ENCODE results near the gene CLDN24. TPM values are rescaled to one million over a fixed set of nuclear protein-coding genes. Genes with fewer than 3 reads are reported as not detected.

Gene CLDN24
- total RNA-seq, 1 experiment from 2014 or later: not detected

DNA sequence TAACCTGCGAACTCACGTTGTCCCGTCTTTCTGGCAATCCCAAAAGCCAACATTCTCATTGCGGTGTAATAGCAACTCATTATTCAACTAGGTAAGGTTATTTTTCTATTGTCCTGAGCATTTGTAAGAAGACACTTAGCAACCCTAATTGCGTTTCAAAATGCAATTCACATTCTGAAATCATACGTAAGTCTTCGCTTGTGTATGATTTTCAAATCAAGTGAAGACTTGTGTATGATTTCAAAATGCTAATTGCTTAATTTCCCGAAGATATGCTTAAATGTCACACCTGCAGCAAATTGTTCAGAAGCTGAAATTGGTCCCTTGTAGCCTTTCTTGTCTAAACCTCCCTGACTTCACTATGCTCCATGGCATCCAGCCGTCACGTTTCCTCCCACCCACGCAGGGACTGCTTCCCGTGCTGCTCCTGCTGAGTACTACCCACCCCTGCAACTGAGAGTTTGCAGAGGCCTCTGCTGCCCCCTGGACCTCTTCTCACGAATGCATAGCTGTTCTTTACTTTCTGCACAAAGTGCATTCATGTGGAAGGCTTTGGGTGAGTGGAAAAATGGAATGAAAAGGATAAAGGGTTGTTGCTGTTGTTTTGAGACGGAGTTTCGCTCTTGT is 40.8 kb upstream of the CLDN24 start:
- peak overlapping the region; percentile 11; the same call in 1 of the 2 replicates for H3K4me2 ChIP-seq (ENCODE audit: low read length)
- ChIA-PET POLR2A (no interaction called here), RAD21 (ENCODE audit: low non-redundant PET in 1 of 2, low total read pairs in 2 of 2, uncharacterized antibody in 2 of 2, unreplicated experiment in 2 of 2) (no interaction called here), CTCF (no interaction called here)
- H3K4me1 ChIP-seq (ENCODE audit: control insufficient read depth in 1 of 2, insufficient read depth in 2 of 2, low read length in 2 of 2): peaks cover 0 to 11% of the 10 kb centered on the region in 2 experiments; a peak in 2 of 4 replicates
- no peaks in the 10 kb centered on the region for H4K20me1 ChIP-seq (ENCODE audit: insufficient read depth)
- no peak overlapping the region for H3K4me3 ChIP-seq (replicated peaks in 1 of 2; ENCODE audit: low read depth in 1 of 2, low read length in 2 of 2)
- no peak overlapping the region for H3K27ac ChIP-seq (ENCODE audit: low read depth, low read length)
- intact Hi-C loops (cut with micrococcal nuclease): no loop called here
- H3K9me3 ChIP-seq (ENCODE audit: control insufficient read depth in 1 of 2, insufficient read depth in 1 of 2, low read depth in 1 of 2, low read length in 2 of 2): no peaks in the 10 kb centered on the region
- TF ChIP-seq POLR2AphosphoS5 (IDR thresholded peaks at IDR 0.05; ENCODE audit: low read depth, low read length) (no peak), EGR1 (IDR thresholded peaks at IDR 0.05; ENCODE audit: low read depth) (peak; percentile 82), RAD21 (IDR thresholded peaks at IDR 0.05; ENCODE audit: low read depth) (peak; percentile 60)
- TF ChIP-seq, protein P1, sequence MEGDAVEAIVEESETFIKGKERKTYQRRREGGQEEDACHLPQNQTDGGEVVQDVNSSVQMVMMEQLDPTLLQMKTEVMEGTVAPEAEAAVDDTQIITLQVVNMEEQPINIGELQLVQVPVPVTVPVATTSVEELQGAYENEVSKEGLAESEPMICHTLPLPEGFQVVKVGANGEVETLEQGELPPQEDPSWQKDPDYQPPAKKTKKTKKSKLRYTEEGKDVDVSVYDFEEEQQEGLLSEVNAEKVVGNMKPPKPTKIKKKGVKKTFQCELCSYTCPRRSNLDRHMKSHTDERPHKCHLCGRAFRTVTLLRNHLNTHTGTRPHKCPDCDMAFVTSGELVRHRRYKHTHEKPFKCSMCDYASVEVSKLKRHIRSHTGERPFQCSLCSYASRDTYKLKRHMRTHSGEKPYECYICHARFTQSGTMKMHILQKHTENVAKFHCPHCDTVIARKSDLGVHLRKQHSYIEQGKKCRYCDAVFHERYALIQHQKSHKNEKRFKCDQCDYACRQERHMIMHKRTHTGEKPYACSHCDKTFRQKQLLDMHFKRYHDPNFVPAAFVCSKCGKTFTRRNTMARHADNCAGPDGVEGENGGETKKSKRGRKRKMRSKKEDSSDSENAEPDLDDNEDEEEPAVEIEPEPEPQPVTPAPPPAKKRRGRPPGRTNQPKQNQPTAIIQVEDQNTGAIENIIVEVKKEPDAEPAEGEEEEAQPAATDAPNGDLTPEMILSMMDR (IDR thresholded peaks at IDR 0.05 in 2 of 3, conservative IDR thresholded peaks at IDR 0.05 in 1 of 3; ENCODE audit: borderline replicate concordance in 1 of 3, insufficient read depth in 1 of 3, low read depth in 2 of 3, low read length in 2 of 3): peak; percentile 25 to 51 (median 45); a peak in 3 of 6 replicates
- H3K9ac ChIP-seq (ENCODE audit: low read length): no peak overlapping the region
- peak overlapping the region; percentile 35 for H2AFZ ChIP-seq (ENCODE audit: low read depth, low read length, poor library complexity, severe bottlenecking)
- H3K36me3 ChIP-seq (ENCODE audit: control insufficient read depth in 1 of 2, insufficient read depth in 2 of 2, low read length in 2 of 2): no peaks in the 10 kb centered on the region
- no peaks in the 10 kb centered on the region for H3K27me3 ChIP-seq (ENCODE audit: insufficient read depth, low read length)
- no peaks in the 10 kb centered on the region for H3K9me2 ChIP-seq (ENCODE audit: insufficient read depth)
- H3K79me2 ChIP-seq (ENCODE audit: insufficient read depth, low read length): no peaks in the 10 kb centered on the region
- BruUV-seq (replicated peaks): no TSS peak
- ATAC-seq (peak; percentile 78), DNase-seq (ENCODE audit: low read depth, low spot score) (peak; percentile 24)

DNA sequence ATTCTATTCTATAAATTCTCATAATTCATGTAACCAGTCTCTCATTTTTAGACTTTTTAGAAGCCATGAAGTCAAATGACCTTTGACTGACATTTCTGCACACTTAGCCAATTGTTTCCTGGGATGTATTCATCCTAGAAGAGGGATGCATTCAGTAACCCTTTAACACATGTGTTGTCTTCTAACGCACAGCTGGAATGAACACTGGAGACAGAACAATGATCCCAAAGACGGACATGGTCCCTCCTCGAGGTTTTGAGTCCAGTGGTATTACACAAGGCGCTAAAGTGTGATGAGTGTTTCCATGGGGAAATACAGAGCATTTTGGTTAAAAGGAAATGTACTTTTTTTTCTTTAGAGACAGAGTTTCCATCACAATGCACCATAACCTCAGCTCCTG is 39.8 kb upstream of the CLDN24 start:
- ChIA-PET RAD21 (ENCODE audit: low non-redundant PET in 1 of 2, low total read pairs in 2 of 2, uncharacterized antibody in 2 of 2, unreplicated experiment in 2 of 2) (interaction anchor here in 1 of 2 experiments (0.5 kb wide), 1 partner anchor 34 kb away, joined by 3 read pairs; no protein-coding TSS in a partner anchor), POLR2A (no interaction called here), CTCF (no interaction called here)
- TF ChIP-seq JUND (IDR thresholded peaks at IDR 0.05): no peak
- no peak for TF ChIP-seq ELF1 (IDR thresholded peaks at IDR 0.05; ENCODE audit: borderline replicate concordance, low read depth)
- BruUV-seq (replicated peaks): no TSS peak
- Histone ChIP-seq H2AFZ (ENCODE audit: low read depth, low read length, poor library complexity, severe bottlenecking) (no peak overlapping the region), H3K79me2 (ENCODE audit: insufficient read depth, low read length) (no peaks in the 10 kb centered on the region), H3K4me3 (replicated peaks in 1 of 2; ENCODE audit: low read depth in 1 of 2, low read length in 2 of 2) (no peak overlapping the region), H3K36me3 (ENCODE audit: control insufficient read depth in 1 of 2, insufficient read depth in 2 of 2, low read length in 2 of 2) (no peaks in the 10 kb centered on the region), H4K20me1 (ENCODE audit: insufficient read depth) (no peaks in the 10 kb centered on the region), H3K4me2 (ENCODE audit: low read length) (no peak overlapping the region), H3K27me3 (ENCODE audit: insufficient read depth, low read length) (no peaks in the 10 kb centered on the region), H3K9me2 (ENCODE audit: insufficient read depth) (no peaks in the 10 kb centered on the region), H3K9ac (ENCODE audit: low read length) (no peak overlapping the region), H3K4me1 (ENCODE audit: control insufficient read depth in 1 of 2, insufficient read depth in 2 of 2, low read length in 2 of 2) (peaks cover 0 to 11% of the 10 kb centered on the region in 2 experiments; a peak in 2 of 4 replicates), H3K27ac (ENCODE audit: low read depth, low read length) (no peak overlapping the region), H3K9me3 (ENCODE audit: control insufficient read depth in 1 of 2, insufficient read depth in 1 of 2, low read depth in 1 of 2, low read length in 2 of 2) (no peaks in the 10 kb centered on the region)
- intact Hi-C loops (cut with micrococcal nuclease): no loop called here
- no peak for DNase-seq (ENCODE audit: low read depth, low spot score)
- no peak for ATAC-seq
